Fibroblast of lung (primary cell): ENCODE measurements around the gene USP14.

Experiments
- CTCF ChIP-seq, 2 donors: IDR thresholded peaks in 1 of 2; conservative IDR thresholded peaks in 1 of 2; 1 replicate in 1 of 2; 2 replicates in 1 of 2; pipeline ENCODE4 v1.5.1; 2011 to 2012; ENCODE audit warnings: low read length in 2 of 2, control low read depth in 1 of 2, inconsistent platforms in 1 of 2, low read depth in 1 of 2, mild to moderate bottlenecking in 1 of 2
- EZH2 ChIP-seq: IDR thresholded peaks from 2 replicates; pipeline ENCODE4 v1.5.1; 2012; ENCODE audit warnings: low read length, control low read depth, mild to moderate bottlenecking; ENCODE audit errors: missing control alignments

DNA sequence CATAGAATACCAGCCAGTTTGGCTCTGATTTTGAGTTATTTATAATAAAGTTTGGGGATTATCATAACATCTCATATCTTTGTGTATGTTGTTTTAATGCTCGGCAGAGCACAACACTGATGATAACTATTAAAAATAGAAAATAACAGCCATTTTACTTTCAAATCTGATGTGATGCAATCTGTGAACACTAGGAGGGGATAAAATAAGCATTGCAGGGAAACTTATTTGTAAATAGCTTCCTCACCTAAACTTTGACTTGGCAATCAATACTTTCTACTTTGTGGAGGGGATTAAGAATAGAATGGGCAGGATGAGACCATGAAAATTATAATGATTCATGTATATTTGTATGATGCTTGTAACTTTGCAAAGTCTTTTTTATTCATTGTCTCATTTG is 54.4 kb downstream of the USP14 start:
- peak in 1 of 2 donors; percentile 27 for TF ChIP-seq CTCF (conservative IDR thresholded peaks at IDR 0.05 in 1 of 2, IDR thresholded peaks at IDR 0.05 in 1 of 2; ENCODE audit: low read depth in 1 of 2, low read length in 2 of 2)
- no peak for TF ChIP-seq EZH2
